Measurements from ENCODE around the gene PRR14.
"Not testable (repeated sequence)": the region's sequence is repeated elsewhere in the genome, so short reads cannot be mapped to it uniquely, and the experiment has no call there.

Gene PRR14

GRCh38 chr16:30628628-30629540, 21.9 kb upstream of the PRR14 start:
- peak in 51 of 56 donors; percentile 7 to 93 (median 59) for DNase-seq

GRCh38 chr16:30632454-30632853, 18.3 kb upstream of the PRR14 start:
- DNase-seq: not testable (repeated sequence)

- no peak for DNase-seq
Measured at GRCh38 chr16:30633526-30633925, 17.2 kb upstream of the PRR14 start.

- no peak for DNase-seq
Measured at GRCh38 chr16:30636599-30636998, 14.2 kb upstream of the PRR14 start.

GRCh38 chr16:30637139-30637538, 13.6 kb upstream of the PRR14 start:
- not testable (repeated sequence) for DNase-seq

- DNase-seq: no peak
Measured at GRCh38 chr16:30637944-30638343, 12.8 kb upstream of the PRR14 start.

- DNase-seq: no peak
Measured at GRCh38 chr16:30641378-30641982, 9.3 kb upstream of the PRR14 start.

- no peak for DNase-seq
Measured at GRCh38 chr16:30644334-30644830, 6.4 kb upstream of the PRR14 start.

GRCh38 chr16:30645727-30646126, 5.0 kb upstream of the PRR14 start:
- DNase-seq: no peak

- DNase-seq: no peak
Measured at GRCh38 chr16:30647274-30647571, 3.5 kb upstream of the PRR14 start.

- DNase-seq: peak in 3 of 56 donors; percentile 46 to 83 (median 67)
Measured at GRCh38 chr16:30649725-30650368, 913 bp upstream of the PRR14 start.

- DNase-seq: peak in 35 of 56 donors; percentile 17 to 76 (median 53)
Measured at GRCh38 chr16:30651124-30652004, 604 bp downstream of the PRR14 start.

GRCh38 chr16:30652005-30652296, 1.2 kb downstream of the PRR14 start:
- DNase-seq: no peak

- DNase-seq: no peak
Measured at GRCh38 chr16:30652718-30653117, 2.0 kb downstream of the PRR14 start.

- DNase-seq: no peak
Measured at GRCh38 chr16:30654856-30655255, 4.1 kb downstream of the PRR14 start.

- DNase-seq: no peak
Measured at GRCh38 chr16:30655815-30656347, 5.1 kb downstream of the PRR14 start.

GRCh38 chr16:30656388-30656787, 5.6 kb downstream of the PRR14 start:
- no peak for DNase-seq

GRCh38 chr16:30656974-30657865, 6.5 kb downstream of the PRR14 start:
- peak in 1 of 56 donors; percentile 69 for DNase-seq

GRCh38 chr16:30657866-30658730, 7.3 kb downstream of the PRR14 start, which contains the start of gene FBRS:
TSS of gene FBRS (plus strand) at chr16:30658431. CDS start at chr16:30659519, 1,088 bp downstream.
- peak; percentile 89 to 100 (median 100) for DNase-seq

Measured in amygdala (tissue), 56 donors.